Islet of Langerhans (tissue), 1 donor: ENCODE measurements around the gene AZGP1.
"Not testable (repeated sequence)": the region's sequence is repeated elsewhere in the genome, so short reads cannot be mapped to it uniquely, and the experiment has no call there.

ENCODE experiments used
- FAIRE-seq: peaks from one replicate; lab custom pipeline; 2011; peaks lifted over from hg19 to GRCh38; lab: Jason Lieb, UNC

Gene AZGP1

GRCh38 chr7:99997545-99998137, 21.8 kb upstream of the AZGP1 start:
- FAIRE-seq = no peak

DNA sequence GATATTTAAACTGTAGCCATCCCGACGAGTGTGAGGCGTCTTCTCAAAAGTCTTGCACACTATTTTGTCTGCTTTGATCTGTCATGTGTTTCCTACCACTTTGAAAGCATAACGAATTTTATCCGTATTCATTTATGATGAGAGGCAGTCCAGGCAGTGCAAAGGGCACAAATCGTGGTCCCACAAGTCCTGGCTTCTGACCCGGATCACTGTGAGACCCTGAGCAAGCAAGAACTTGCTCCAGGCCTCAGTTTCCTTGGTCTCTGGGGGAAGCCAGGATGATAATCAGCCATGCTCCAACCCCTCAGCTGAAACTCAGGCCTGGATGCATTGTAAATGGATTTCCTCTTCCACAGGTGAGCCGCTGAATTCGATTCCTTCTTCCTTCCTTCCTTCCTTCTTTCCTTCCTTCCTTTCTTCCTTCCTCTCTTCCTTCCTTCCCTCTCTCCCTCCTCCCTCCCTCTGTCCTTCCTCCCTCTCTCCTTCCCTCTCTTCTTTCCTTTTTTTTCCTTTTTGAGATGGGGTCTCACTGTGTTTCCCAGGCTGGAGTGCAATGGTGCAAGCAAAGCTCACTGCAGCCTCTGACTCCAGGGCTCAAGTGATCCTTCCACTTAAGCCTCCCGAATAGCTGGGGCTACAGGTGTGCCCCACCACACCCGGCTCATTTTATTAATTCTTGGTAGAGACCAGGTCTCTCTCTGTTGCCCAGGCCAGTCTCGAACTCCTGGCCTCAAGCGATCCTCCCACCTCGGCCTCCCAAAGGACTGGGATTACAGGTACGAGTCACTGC, 21.1 kb upstream of the AZGP1 start:
- FAIRE-seq = no peak

- no peak for FAIRE-seq
Observed at GRCh38 chr7:99994819-99995218, 19.0 kb upstream of the AZGP1 start.

DNA sequence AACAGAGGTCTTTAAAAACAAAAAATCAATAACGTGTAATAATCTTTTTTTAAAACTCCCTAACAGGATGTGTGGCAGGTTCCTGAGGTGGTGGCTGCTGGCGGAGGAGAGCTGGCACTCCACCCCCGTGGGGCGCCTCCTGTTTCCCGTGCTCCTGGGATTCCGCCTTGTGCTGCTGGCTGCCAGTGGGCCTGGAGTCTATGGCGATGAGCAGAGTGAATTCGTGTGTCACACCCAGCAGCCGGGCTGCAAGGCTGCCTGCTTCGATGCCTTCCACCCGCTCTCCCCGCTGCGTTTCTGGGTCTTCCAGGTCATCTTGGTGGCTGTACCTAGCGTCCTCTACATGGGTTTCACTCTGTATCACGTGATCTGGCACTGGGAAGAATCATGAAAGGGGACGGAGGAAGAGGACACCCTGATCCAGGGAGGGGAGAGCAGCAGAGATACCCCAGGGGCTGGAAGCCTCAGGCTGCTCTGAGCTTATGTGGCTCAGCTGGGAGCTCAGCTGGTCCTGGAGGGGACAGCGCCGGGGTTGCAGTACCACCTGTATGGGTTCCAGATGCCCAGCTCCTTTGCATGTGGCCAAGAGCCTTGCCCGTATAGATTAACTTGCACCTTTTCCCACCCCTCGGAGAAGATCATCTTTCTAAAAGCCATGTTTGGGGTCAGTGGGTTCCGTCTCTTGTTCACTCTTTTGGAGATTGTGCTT, 16.7 kb upstream of the AZGP1 start:
- FAIRE-seq = no peak

GRCh38 chr7:99991543-99991942, 15.7 kb upstream of the AZGP1 start:
- not testable (repeated sequence) for FAIRE-seq

GRCh38 chr7:99990460-99990852, 14.6 kb upstream of the AZGP1 start:
- FAIRE-seq = no peak

DNA sequence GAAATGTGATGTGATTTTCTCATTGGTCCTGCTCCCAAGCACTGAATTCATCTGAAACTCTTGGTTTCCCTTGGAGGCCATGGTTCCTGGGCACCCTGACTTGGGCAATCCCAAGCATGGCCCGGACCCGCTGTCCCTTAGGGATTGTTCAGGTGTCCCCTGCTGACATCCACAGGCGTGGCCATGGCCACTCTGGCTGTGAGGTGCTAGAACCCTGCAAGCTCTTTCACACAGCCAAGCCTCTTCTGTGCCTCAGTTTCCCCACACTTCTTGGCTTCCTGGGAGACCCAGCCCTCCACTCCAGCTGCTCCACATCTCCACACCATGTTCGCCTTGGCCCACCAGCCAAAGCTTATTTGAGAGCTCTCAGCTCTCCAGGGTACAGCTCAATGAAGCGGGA, 12.0 kb upstream of the AZGP1 start:
- FAIRE-seq = no peak

GRCh38 chr7:99987306-99987705, 11.5 kb upstream of the AZGP1 start:
- not testable (repeated sequence) for FAIRE-seq

DNA sequence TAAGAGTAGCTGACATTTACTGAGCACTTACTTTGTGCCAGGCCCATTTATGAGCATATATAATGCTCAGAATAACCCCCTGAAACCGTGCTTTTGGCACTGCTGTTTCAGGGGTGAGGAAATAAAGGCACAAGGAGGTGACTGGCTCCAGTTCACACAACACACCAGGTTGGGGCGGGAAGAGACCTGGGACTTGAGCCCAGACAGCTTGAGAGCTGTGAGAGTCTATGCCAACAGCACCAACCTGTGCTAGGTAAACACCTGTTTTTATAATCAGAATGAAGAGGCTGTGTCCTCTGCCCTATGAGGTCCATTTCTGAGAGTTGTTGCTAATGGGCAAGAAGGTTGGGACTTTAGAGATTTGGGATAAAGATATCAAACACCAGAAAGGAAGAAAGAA, 8.8 kb upstream of the AZGP1 start:
- no peak for FAIRE-seq

- FAIRE-seq = not testable (repeated sequence)
Observed at GRCh38 chr7:99981066-99981465, 5.2 kb upstream of the AZGP1 start.

DNA sequence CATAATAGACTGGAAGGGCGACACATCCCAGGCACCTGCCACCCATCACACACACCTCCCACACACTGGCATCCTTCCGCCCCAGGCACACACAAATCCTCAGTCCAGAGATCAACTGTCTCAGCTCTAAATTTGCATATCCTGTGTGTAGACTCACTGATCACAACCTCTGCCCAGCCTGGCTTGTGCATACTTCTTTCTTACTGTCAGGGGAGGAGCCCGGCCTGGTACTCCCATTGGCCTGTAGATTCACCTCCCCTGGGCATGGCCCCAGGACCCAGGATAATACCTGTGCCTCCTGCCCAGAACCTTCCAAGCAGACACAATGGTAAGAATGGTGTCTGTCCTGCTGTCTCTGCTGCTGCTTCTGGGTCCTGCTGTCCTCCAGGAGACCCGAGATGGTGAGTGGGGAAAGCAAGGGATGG, 4.6 kb upstream of the AZGP1 start:
- not testable (repeated sequence) for FAIRE-seq

DNA sequence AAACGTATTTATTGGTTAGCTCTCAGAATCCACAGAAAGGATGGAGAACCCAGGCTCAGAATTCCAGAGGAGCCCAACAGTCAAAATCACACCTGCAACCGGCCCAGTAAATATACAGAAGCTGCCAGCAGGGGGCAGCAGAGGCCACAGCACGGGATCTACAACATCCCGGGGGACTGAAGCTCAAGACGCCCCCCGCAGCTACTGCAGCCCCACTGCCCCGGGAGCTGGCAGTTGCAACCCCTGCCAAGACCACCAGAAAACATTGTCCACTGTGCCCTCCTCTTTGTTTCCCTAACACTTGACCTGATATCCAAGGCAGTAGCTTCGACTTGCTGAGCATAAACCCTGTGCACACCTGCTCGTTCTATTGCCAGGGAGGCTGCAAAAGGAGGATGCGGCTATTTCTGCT, 4.0 kb upstream of the AZGP1 start:
- not testable (repeated sequence) for FAIRE-seq

DNA sequence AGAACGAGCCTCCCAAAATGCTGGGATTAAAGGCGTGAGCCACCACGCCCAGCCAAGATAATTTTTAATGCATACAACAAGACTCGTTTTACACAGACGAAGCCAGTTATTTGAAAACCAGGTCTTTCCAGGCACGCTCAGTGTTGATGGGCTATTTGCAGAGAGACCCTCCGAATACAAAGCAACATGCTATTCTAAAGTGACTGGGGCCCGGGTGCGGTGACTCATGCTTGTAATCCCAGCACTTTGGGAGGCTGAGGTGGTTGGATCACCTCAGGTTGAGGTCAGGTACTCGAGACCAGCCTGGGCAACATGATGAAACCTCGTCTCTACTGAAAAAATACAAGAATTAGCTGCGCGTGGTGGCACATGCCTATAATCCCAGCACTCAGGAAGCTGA, 795 bp upstream of the AZGP1 start:
- FAIRE-seq = no peak

DNA sequence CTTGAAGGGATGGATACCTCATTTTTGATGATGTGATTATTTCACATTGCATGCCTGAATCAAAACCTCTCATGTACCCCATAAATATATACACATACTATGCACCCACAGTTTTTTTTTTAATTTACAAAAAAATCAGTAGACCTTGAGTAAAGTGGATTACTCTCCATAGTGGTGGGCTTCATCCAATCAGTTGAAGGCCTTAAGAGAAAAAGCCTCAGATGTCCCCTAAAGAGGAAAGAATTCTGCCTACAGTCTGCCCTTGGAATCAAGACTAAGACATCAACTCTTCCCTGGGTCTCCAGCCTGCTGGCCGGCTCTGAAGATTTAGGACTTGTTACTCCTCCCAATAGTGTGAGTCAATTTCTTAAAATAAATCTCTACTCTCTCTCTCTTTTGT, 1.1 kb downstream of the AZGP1 start:
- FAIRE-seq = no peak

GRCh38 chr7:99973817-99974216, 2.0 kb downstream of the AZGP1 start:
- not testable (repeated sequence) for FAIRE-seq

- FAIRE-seq = no peak
Observed at GRCh38 chr7:99971242-99971641, 4.6 kb downstream of the AZGP1 start.

DNA sequence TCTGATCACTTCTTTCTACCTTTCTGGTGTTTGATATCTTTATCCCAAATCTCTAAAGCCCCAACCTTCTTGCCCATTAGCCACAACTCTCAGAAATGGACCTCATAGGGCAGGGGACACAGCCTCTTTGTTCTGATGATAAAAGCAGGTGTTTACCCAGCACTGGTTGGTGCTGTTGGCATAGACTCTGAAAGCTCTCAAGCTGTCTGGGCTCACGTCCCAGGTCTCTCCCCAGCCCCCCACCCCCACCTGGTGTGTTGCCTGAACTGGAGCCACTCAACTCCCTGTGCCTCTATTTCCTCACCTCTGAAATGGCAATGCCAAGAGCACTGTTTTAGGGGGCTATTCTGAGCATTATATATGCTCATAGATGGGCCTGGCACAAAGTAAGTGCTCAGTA, 6.0 kb downstream of the AZGP1 start:
- FAIRE-seq = not testable (repeated sequence)

DNA sequence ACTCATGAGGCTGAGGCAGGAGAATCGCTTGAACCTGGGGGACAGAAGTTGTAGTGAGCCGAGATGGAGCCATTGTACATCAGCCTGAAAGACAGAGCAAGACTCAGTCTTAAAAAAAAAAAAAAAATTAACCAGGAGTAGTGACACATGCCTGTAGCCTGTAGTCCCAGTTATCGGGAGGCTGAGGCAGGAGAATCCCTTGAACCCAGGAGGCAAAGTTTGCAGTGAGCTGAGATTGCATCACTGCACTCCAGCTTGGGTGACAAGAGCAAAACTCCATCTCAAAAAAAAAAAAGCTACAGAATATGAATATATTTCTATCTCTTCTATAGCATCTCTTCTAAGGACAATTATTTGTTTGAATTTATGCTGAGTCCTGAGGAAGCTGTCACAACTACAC, 6.5 kb downstream of the AZGP1 start:
- FAIRE-seq = no peak

GRCh38 chr7:99958564-99959227, 17.1 kb downstream of the AZGP1 start:
- no peak for FAIRE-seq

DNA sequence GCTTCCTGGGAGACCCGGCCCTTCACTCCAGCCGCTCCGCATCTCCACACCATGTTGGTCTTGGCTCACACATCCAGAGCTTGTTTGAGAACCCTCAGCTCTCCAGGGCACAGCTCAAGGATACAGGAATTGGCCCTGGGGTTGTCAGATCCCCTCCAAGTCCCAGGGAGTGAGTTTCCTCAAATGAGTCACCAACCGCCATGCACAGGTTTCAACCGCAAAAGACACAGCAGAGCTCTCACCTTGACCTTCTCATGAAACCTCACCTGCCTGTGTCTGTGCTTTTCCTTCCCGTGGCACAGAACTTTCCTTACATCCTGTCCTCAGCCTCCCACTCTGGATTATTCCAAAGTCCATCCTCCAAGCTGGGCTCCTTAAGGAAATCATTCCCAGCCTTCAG, 20.6 kb downstream of the AZGP1 start:
- FAIRE-seq = no peak

GRCh38 chr7:99954643-99955042, 21.2 kb downstream of the AZGP1 start:
- not testable (repeated sequence) for FAIRE-seq

DNA sequence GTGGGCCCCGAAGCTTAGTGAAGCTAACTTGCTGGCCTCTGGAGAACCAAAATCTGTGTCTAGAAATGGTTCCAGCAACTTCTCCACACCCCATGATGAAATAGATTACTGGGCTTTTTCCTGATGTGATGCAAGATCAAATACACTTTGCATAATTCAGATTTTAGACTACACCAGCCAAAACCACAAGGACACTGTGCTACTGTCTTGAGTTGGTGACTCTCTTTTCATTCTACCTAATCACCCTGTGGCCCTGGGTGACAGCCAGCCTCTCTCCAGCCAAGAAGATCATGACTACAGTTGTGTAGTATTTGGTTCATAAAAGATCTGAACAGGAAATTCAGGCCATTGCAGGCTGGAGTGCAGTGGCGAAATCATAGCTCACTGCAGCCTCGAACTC, 22.2 kb downstream of the AZGP1 start:
- no peak for FAIRE-seq

GRCh38 chr7:99952649-99953048, 23.2 kb downstream of the AZGP1 start:
- FAIRE-seq = not testable (repeated sequence)
